Muscle of leg (tissue), 11 donors: ENCODE data around the gene WARS2. TPM values are rescaled to one million over a fixed set of nuclear protein-coding genes. Genes with fewer than 3 reads are reported as not detected.

ENCODE experiments used
- DNase-seq: peaks from one replicate; pipeline ENCODE4 v3.0.0; 2013
- H3K27ac ChIP-seq: one replicate; pipeline ENCODE4 v1.5.1; 2013; ENCODE audit warnings: mild to moderate bottlenecking, low read length, control low read depth
- H3K27me3 ChIP-seq: one replicate; pipeline ENCODE4 v1.6.1; 2013; ENCODE audit warnings: low read length; ENCODE audit not compliant: control insufficient read depth, insufficient read depth
- H3K36me3 ChIP-seq: one replicate; pipeline ENCODE4 v1.6.1; 2013; ENCODE audit warnings: low read length; ENCODE audit not compliant: control insufficient read depth, insufficient read depth
- H3K4me1 ChIP-seq: one replicate; pipeline ENCODE4 v1.6.1; 2013; ENCODE audit warnings: low read length; ENCODE audit not compliant: control insufficient read depth, insufficient read depth
- H3K4me3 ChIP-seq: one replicate; pipeline ENCODE4 v1.5.1; 2013; ENCODE audit warnings: low read length, control low read depth
- H3K9me3 ChIP-seq: replicated peaks from 2 replicates; pipeline ENCODE4 v1.6.1; 2013; ENCODE audit warnings: low read depth, low read length; ENCODE audit not compliant: control insufficient read depth
- WGBS: methylation state at CpG from one replicate; pipeline ENCODE4 v1.1.5; 2013; ENCODE audit warnings: missing lambda C conversion rate; ENCODE audit not compliant: insufficient coverage; 5-methylcytosine and 5-hydroxymethylcytosine counted together
- polyA plus RNA-seq, 8 donors: library from polyadenylated mRNA; unstranded; fragments of 120-200 nt; gene quantifications; one replicate each; pipeline versions ENCODE4 v1.2.1 to v1.2.3, GENCODE V29; 2013; ENCODE audit warnings: inconsistent platforms in 1 of 8, low replicate concordance in 1 of 8; ENCODE audit not compliant: insufficient read length in 8 of 8, insufficient read depth in 1 of 8
- total RNA-seq: library from RNA; stranded (reverse); fragments of 120-200 nt; gene quantifications from one replicate; pipeline ENCODE4 v1.2.4, GENCODE V29; 2013

The WARS2 gene
- total and polyA plus RNA-seq, 9 donors, result 16.3 to 25.8 (median 20.2) TPM

DNA sequence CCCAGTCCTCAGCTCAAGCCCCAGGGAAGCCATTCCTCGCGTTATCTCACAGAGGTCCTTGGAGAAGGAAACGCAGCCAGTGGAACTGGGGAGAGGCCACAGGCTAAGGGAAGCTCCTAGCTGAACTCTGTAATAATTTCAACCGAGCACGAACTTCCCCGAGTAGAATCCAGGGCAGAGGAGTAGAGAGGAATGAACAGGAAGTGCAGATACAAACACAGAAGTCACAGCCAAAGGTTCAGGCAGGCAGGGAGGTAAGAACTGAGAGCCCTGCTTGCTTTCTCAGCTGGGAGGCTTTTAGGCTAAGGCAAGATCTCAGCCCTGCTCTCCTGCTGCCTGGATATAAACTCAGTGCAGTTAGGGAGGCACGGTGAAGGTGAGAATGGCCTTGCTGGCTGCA lies 23.7 kb downstream of the WARS2 start:
- no peak overlapping the region for H3K27ac ChIP-seq
- H3K4me1 ChIP-seq, result no peaks in the 10 kb centered on the region
- DNase-seq, result no peak
- H3K4me3 ChIP-seq, result no peak overlapping the region
- WGBS, result 57% methylated on average over 7 of the region's 7 CpGs
- no peaks in the 10 kb centered on the region for H3K36me3 ChIP-seq
- H3K9me3 ChIP-seq, result peaks cover 3% of the 10 kb centered on the region
- H3K27me3 ChIP-seq, result no peaks in the 10 kb centered on the region

GRCh38 chr1:119115736-119116135 lies 24.7 kb downstream of the WARS2 start:
- Histone ChIP-seq H3K4me1 (no peaks in the 10 kb centered on the region), H3K4me3 (no peak overlapping the region), H3K36me3 (no peaks in the 10 kb centered on the region), H3K27ac (no peak overlapping the region), H3K27me3 (no peaks in the 10 kb centered on the region), H3K9me3 (peaks cover 5% of the 10 kb centered on the region)
- WGBS, result no CpG with 5 or more reads among the region's 3 CpGs
- no peak for DNase-seq

DNA sequence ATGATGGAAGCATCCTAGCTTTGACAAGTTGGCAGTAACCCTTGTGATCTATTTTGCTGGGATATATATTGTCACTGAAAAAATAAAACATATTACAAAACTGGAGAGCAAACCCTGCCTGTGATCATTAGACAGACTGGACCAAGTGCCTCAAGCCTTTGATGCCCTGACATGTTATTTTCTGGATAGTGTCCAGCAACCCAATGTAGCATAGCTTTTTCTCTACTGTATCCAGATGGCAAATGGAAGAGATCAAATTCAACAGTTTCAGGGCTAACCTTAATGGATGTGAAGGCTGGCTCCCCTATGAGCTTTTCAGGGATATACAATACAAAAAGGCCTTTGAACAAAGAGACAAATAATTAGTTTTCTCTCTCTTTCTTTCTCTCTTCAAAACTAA lies 25.1 kb downstream of the WARS2 start:
- no peaks in the 10 kb centered on the region for H3K4me1 ChIP-seq
- DNase-seq, result peak; percentile 20
- H3K4me3 ChIP-seq, result no peak overlapping the region

DNA sequence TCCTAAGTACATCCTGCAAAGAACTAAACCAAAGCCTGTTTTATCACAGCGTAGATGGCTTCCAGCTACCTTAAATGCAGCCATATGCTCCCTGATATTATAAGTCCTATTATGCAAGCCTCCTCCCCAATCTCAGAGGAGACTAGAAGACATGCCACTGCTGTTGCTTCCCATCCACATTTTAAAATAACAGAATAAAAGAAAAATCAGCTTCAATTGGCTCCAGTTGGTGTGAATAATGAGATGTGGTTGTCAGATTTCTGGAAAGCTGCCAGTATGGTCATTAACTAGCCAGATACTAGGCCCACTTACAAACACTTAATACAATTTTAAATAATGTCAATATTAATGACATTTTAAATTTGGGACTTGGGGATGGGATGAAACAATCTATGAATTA lies 25.7 kb downstream of the WARS2 start:
- H3K27me3 ChIP-seq, result no peaks in the 10 kb centered on the region
- 67% methylated on average over 1 of the region's 1 CpG for WGBS

More for the DNA sequence above, 25.1 kb downstream of the WARS2 start:
- Histone ChIP-seq H3K9me3 (peaks cover 5% of the 10 kb centered on the region), H3K27me3 (no peaks in the 10 kb centered on the region), H3K27ac (no peak overlapping the region), H3K36me3 (no peaks in the 10 kb centered on the region)

DNA sequence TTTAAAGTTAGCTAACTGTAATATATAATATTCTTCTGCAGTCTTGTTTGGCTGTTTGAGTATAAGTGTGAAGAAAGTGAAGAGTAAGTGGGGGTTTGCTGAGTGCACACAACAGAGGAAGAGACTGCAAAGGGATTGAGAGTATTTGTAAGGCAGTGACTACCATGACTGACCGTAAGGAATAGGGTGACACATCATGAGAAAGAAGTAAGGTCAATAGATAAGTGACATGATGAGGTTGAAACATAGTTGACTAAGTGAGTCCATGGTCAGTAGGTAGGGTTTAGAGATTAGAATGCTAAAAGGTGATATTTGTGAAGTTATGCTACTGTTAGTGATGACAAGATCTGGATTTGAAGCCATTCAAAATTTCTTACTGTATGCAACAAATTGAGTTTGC lies 27.7 kb downstream of the WARS2 start:
- Histone ChIP-seq H3K9me3 (peaks cover 5% of the 10 kb centered on the region), H3K27me3 (no peaks in the 10 kb centered on the region), H3K4me3 (no peak overlapping the region), H3K27ac (no peak overlapping the region), H3K36me3 (no peaks in the 10 kb centered on the region), H3K4me1 (no peaks in the 10 kb centered on the region)
- WGBS, result 100% methylated on average over 1 of the region's 1 CpG
- no peak for DNase-seq

More for the DNA sequence above, 25.7 kb downstream of the WARS2 start:
- no peak overlapping the region for H3K27ac ChIP-seq
- no peak overlapping the region for H3K4me3 ChIP-seq
- H3K36me3 ChIP-seq, result no peaks in the 10 kb centered on the region
- H3K9me3 ChIP-seq, result peaks cover 5% of the 10 kb centered on the region
- H3K4me1 ChIP-seq, result no peaks in the 10 kb centered on the region
- no peak for DNase-seq

DNA sequence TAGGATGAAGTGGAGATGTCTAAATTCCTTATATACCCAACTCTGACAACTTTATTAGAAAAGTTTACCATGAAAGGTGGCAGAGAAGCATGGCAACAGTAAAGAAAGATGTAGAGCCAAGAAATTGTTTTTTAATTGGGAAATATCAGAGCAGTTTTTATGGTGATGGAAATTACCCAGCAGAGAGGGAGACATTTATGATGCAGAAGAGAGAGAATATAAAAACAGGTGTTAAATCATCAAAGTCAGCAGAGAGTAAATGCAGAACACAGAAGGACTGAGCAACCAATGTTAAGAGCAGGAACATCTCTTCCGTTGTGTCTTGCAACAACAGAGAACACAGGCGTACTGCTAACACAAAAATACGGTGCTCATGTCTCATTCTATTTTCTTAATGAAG lies 28.2 kb downstream of the WARS2 start:
- Histone ChIP-seq H3K4me3 (no peak overlapping the region), H3K36me3 (no peaks in the 10 kb centered on the region), H3K4me1 (no peaks in the 10 kb centered on the region), H3K27ac (no peak overlapping the region), H3K9me3 (peaks cover 5% of the 10 kb centered on the region), H3K27me3 (no peaks in the 10 kb centered on the region)
- no peak for DNase-seq
- WGBS, result no CpG with 5 or more reads among the region's 3 CpGs

DNA sequence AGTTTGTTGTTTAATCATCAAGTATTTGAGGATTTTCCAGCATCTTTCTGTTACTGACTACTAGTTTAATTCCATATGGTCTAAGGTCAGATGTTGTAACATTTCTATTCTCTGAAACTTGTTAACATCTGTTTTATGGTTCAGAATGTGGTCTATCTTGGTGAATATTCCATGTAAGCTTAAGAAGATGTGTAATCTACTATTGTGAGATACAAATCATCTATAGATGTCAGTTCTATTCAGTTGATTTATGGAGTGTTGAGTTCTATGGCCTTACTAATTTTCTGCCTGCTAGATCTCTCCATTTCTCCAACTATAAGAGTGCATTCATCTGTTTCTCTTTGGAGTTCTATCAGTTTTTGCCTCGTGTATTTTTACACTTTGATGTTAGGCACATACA lies 31.5 kb downstream of the WARS2 start:
- no CpG with 5 or more reads among the region's 1 CpG for WGBS
- Histone ChIP-seq H3K4me3 (no peak overlapping the region), H3K27ac (no peak overlapping the region), H3K9me3 (peaks cover 5% of the 10 kb centered on the region), H3K27me3 (no peaks in the 10 kb centered on the region), H3K36me3 (no peaks in the 10 kb centered on the region), H3K4me1 (no peaks in the 10 kb centered on the region)
- DNase-seq, result no peak

GRCh38 chr1:119103764-119104163 lies 36.7 kb downstream of the WARS2 start:
- Histone ChIP-seq H3K4me1 (no peaks in the 10 kb centered on the region), H3K9me3 (no peaks in the 10 kb centered on the region), H3K4me3 (no peak overlapping the region), H3K36me3 (no peaks in the 10 kb centered on the region), H3K27ac (no peak overlapping the region), H3K27me3 (no peaks in the 10 kb centered on the region)
- 100% methylated on average over 1 of the region's 1 CpG for WGBS
- no peak for DNase-seq

DNA sequence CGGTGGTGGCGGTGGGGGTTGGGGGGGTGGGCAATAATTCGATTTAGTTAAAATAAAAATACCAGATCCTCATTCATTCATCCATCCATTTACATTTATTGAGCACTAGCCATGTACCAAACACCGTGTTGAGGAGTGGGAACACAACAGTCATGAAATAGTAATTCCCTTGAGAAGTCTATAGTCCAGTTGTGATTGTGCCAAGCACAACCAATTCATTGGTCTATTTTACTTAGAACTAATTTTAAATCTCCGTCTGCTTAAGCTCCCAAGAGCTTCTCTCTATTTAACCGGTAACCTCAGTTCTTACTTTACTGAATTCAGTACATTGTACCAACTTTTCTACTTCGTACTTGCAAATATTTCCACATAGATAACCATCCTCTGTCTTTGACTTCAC lies 38.4 kb downstream of the WARS2 start:
- no peak for DNase-seq
- Histone ChIP-seq H3K27ac (no peak overlapping the region), H3K36me3 (no peaks in the 10 kb centered on the region), H3K4me1 (no peaks in the 10 kb centered on the region), H3K4me3 (no peak overlapping the region), H3K9me3 (no peaks in the 10 kb centered on the region), H3K27me3 (no peaks in the 10 kb centered on the region)
- WGBS, result 37% methylated on average over 3 of the region's 7 CpGs

- no peak overlapping the region for H3K4me3 ChIP-seq
- H3K27ac ChIP-seq, result no peak overlapping the region
- H3K27me3 ChIP-seq, result no peaks in the 10 kb centered on the region
- DNase-seq, result no peak
- 80% methylated on average over 1 of the region's 1 CpG for WGBS
- H3K36me3 ChIP-seq, result no peaks in the 10 kb centered on the region
- H3K9me3 ChIP-seq, result no peaks in the 10 kb centered on the region
- no peaks in the 10 kb centered on the region for H3K4me1 ChIP-seq
These were observed 38.9 kb downstream of the WARS2 start for GRCh38 chr1:119101563-119101962.

DNA sequence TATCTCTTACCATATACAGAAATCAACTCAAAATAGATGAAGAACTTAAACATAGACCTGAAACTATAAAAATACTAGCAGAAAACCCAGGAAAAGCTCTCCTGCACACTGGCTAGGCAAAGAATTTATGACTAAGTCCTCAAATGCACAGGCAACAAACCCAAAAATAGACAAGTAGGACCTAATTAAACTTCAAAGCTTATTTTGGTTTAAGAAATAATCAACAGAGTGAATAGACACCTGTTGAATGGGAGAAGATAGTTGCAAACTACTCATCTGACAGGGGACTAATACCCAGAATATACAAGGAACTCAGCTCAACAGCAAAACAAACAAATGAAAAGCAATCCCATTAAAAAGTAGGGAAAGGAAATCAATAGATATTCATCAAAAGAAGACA lies 40.7 kb downstream of the WARS2 start:
- Histone ChIP-seq H3K4me1 (no peaks in the 10 kb centered on the region), H3K36me3 (no peaks in the 10 kb centered on the region), H3K9me3 (no peaks in the 10 kb centered on the region), H3K27me3 (no peaks in the 10 kb centered on the region), H3K4me3 (no peak overlapping the region), H3K27ac (no peak overlapping the region)
- DNase-seq, result no peak
